Activated T-cell treated with anti-CD3 and anti-CD28 coated beads for 48 hours (primary cell): ENCODE results near the gene TMTC1.

Source experiments
- DNase-seq: peaks from one replicate; pipeline ENCODE4 v3.0.0-alpha.2; 2020; ENCODE audit warnings: low read depth

Gene TMTC1

DNA sequence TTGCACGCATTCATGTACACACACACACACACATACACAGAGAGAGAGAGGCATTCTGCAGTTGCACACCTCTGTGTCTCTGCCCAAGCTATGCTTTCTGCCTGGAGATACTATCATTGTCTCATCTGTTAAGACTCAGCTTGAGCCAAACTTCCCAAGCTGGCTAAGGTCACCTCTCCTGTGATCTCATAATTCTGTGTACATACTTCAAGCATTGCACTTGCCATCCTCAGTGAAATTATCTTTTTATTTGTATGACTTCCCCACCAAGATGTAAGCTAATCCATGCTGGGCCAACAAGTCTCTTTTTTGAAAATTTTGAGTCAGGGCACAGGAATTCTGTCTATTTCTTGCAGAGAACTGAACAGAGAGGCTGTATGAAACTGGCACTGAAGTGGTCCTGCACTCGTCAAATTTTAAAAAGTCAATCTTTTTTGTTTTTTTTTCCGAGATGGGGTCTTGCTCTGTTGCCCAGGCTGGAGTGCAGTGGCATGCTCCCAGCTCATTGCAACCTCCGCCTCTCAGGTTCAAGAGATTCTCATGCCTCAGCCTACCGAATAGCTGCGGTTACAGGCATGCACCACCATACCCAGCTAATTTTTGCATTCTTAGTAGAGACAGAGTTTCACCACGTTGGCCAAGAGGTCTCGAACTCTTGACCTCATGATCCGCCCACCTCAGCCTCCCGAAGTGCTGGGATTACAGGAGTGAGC, 44.3 kb downstream of the TMTC1 start:
- DNase-seq = no peak

DNA sequence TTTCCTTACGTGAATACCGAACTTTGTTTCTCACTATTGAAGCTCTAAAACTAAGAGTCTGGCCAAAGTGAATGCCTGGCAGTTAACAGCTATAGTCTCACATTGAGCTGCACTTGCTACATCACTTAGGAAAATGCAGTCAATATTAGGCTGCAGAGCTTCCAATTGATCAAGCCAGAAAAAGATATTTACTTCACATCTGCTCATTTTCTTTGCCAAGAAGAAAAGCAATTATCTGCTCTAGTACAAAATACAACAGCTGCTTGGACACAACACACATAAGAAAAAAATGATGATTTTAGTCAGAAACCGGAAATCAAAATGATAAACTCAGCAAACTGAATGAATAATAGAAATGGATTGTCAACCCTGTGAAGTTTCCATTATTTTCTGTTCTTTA, 45.4 kb downstream of the TMTC1 start:
- DNase-seq = no peak

DNA sequence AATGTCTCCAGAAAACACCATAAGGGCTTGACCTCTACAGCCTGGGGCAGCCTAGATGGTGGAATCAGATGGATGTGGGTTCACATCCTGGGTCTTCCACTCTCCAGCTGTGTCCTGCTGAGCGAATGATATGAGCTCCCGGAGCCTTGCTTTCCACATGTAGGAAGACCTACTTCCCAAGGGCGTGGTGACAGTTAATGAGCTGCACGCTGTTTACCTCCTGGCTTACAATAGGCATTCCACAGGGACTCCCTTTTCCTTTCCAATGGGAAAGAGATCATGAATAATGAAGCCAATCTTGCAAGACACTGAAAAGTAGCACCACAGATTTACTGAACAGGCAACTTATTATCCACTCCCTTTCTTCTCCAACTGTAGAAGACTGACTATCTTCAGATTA, 46.1 kb downstream of the TMTC1 start:
- no peak for DNase-seq

DNA sequence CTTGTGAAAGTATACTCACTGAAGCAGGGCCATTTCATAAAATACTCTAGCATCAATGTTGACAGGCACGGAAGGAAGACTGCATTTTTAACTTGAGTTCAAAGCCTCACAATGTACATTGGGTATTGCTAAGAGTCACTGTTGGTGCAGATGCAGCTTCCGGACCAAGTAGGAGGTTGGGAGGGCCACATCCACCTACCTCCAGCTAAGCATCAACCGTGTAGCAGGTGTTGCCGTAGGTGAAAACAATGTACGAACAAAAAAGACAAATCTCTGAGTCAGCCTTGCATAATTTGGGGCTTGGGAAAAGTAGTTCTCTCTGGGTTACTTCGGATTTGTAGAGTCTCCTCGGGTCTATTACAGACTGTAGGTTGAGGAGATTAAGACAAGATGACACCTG, 48.1 kb downstream of the TMTC1 start:
- no peak for DNase-seq

DNA sequence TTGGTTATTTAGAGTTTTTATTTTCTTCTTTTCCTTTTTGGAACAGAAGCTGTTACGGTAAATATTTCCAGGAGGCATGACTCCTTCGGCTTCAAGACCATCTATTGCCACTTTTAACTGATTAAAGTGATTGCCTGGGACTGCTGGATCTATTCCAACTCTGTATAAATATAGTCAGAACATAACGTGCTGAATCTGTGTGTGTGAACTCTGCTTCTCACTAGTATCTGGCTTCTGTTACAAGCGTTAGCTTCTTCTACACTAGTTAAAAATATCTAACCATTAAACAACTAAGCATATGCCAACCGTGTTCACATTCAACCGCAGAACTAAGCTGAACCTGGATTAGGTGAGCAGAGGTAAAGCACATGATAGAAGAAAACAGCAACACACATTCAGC, 49.0 kb downstream of the TMTC1 start:
- DNase-seq = no peak

DNA sequence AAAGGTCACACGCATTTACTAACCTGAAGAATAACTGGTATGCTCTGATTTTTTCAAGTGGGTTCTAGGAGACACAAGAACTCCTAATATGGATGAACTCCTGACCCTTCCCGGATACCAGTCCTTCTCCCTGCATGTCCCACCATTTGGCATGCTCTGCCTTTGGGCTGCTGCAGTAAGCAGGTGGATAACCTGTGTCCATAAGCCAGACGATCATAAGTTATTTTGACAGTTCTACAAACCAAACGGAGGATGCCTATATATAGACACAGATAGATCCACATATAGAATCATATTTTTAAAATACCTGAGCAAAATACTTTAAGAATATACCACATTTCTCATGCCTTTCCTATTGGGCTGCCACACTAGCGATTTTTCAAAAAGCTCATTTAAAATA, 49.4 kb downstream of the TMTC1 start:
- no peak for DNase-seq

DNA sequence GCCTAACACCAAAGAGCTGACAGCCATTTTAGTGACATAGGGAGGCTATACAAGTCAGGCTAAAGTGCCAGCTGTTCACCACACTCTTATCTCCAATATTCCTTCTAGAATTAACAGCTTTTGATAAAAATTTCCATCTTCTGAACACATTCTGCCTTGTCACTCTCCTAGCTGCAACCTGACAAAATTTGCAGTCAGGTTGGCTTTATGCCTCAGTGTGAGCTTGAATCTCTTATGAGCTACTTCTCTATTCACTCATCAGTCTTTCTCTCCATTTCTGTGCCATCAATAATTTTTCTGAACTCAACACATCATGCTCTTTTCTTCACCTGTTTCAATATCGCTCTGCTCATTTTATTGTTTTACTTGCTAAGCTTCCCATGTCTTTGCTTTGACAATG, 50.2 kb downstream of the TMTC1 start:
- DNase-seq = no peak

DNA sequence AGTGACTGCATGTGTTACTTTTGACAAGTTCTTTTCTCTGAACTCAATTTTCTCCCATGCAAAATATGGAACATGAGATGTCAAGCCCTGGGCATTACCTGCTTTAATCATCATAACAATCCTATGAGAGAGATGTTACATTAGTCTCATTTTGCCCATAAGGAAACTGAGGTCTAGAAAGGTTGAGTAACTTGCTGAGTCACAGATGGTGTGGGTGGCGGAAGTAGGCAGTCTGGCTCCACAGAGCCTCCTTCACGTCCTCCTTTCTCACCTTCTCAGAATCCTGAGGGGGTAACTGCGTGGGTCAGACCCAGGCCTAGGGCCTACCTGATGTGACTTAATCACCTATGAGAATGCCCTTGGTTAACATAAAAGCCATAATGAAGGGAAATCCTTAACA, 50.7 kb downstream of the TMTC1 start:
- DNase-seq = peak; percentile 2

DNA sequence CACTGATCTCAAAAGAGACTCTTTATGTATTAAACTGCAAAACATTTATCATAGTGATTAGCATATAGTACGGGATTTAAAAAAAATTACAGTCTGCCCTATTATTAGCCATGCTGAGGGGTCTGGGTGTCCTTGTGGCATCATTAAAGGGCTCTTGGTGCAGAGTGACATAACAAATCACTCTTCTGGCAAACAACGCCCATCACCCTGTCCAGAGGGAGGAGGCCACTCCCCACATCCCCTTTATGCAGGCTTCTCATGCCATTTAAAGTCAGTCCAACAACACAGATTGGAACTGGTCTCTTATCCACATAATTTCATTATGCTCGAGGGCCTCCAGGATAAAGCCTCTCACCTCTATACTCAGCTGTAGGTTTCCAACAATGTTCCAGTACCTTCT, 51.1 kb downstream of the TMTC1 start:
- DNase-seq = no peak

DNA sequence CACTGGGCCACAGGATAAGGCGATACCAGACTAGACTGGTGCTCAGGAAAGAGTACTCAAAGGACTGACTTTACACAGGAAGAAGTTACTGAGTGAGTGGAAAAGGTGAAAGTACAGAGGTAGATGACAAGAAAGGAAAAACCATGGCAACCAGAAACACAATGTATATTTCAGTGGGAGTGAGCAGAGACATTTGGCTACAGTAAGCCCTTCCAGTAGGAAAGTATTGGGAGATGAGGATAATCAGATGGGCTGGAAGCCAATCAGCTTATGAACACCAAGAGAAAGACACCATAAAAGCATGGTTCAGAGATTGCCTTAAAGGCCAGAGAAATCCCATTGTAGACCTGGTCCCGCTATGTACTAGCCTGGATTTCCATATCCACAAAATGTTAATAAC, 51.6 kb downstream of the TMTC1 start:
- no peak for DNase-seq

DNA sequence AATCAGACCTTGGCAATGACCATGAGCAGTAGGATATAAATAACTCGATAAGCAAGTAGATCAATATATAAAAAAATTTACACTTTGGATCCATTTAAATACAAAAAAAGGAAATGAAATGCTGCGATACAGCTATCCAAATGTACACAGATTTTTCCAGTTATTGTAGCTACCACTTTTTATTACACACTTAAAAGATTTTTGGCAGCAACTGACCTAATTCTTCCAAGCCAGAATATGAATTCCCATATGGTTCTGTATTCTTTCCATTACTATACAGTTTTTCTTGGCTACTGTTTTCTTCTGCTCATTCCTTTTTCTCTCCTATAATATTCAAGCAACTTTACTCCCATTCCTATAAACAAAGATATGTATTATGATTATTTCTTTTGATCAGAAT, 52.2 kb downstream of the TMTC1 start:
- no peak for DNase-seq

DNA sequence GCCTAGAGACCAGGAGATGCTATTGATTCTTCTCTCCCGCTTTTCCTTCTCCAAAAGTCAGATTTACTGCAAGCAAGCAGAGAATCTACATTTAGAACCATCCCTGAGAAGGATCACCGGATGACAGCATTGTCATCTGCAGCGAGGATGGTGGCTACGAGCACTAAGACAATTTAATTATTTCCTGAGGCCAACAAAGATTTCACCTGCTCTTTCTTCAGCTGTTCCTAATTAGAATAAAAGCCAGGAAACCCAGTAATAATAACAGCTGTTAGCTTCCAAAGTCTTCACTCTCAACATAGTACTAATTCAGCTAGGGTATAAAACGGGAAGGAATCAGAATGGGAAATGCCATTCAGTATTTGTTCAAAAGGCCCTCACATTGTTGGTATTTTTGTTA, 53.3 kb downstream of the TMTC1 start:
- no peak for DNase-seq

DNA sequence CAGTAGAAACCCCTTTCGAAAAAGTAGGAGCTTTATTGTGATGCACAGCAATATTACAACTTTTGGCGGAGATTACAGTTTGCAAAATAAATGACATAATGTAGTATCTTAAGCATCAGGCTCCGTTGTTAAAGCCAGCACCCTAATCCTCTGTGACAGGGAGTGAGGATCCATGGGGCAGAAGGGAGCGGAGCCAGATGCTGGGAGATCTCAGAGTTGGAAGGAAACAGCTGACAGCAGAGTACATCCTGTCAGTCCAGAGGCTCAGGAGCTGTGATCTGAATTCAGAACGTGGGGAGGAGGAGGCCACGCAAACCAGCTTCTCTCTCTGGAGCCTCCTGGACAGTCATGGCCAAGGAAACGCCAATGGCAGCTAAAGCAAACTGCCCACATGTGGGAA, 55.7 kb downstream of the TMTC1 start:
- no peak for DNase-seq

DNA sequence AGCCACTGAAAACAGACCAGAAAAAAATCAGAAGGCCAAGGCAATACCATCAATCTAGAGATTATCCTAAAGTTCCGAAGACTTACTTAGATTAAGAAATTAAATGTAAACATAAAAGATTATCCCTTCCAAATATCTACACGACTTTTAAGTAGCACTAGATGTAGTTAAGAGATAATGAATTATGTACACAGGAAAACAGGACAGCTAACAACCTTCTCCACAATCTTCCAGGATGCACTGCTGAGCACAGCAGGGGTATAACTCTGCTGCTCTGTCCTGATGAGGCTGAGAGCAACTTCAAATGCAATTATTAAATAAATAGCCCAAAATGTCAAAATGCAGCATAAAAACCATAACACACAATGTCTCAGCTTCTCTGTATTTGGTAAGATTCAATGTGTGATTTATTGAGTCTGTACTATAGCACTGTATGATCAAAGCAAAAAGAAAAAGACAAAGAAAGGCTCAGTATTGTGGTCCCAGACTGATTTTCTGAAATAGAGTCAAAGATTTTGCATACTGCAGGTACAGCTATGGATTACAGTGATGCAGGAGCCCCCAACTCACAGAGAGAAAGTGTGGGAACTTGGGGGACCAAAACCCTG, 56.9 kb downstream of the TMTC1 start:
- DNase-seq = no peak

DNA sequence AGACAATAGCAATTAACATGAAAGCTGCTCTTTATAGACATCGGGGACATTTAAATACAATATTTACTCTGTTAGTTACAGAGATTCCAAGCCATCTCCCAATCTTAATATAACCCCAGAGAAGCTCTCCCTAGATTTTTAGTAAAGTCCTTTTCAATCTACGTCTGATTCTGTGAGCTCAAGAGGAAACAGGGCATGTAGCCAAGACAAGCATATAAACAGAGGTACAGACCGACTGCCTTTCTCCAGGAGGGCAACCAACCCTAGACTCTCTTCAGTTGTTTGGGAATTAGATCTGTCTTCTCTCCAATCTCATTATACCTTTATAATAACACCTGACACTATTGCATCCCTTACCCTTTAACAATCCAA, 57.4 kb downstream of the TMTC1 start:
- no peak for DNase-seq

DNA sequence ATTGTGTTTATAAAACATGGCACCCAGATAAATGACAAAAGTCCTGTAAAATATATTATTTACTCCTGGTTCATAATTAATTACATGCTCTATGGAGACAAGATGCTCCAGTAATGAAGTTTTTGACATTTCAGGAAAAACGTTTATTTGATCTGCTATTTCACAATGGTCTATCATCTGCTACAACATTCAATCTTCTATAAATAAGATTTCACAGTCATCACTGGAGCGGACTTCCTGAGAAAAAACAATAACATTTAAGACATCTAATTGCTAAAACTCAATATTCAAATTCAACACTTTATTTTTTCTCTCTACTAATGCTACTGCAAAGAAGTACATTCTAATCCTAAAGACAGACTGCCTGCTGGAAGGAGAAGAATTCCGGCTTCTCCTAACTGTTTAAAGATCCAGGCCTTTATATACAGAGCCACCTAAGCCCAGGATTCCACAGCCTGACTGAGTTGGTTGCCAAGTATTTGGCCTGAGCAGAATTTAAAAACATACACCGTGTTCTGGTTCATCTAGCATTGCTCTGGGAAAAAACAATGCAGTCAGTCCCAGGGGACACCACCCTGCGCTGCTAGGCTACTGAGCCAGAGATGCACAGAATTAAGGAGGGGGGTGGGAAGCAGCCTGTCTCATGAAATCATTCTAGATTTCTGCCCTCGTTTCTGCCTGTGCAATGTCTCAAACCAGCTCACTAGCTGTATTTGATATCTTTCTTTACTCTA, 58.0 kb downstream of the TMTC1 start:
- no peak for DNase-seq

DNA sequence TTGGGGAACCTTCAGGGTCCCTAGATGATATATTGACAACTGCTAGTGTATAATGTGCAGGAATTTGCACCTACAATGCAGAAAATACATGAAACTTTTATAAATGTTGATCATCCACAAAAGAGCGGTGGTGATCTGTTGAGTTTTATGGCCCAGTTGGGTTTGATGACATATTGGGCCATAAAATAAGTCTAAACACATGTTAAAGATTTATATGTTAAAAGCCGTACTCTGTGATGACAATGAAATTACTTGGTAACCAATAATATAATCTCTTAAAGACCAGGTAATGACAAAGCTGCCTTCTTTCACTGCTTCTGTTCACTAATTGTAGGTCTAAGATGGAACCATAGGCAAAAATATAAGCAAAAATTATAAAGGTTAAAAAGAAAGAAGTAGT, 61.6 kb downstream of the TMTC1 start:
- DNase-seq = no peak

DNA sequence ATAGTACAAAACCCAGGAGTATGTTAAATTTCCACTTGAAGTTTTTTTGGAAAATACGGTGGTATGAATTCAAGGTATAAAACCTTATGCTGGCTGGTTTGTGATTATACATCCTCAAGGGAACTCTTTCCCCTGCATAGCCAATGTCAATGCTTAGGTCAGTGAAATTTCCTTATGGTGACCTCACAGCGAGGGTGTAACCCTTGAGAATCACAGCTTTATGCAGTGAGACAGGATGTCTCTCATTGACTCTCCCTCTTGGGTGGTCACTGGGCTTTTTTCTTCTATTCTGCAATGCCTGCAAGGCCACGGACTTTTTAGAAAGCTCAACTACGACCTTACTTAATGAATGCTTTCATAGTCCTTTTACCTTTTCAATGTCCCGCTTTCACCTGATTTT, 64.4 kb downstream of the TMTC1 start:
- DNase-seq = no peak

DNA sequence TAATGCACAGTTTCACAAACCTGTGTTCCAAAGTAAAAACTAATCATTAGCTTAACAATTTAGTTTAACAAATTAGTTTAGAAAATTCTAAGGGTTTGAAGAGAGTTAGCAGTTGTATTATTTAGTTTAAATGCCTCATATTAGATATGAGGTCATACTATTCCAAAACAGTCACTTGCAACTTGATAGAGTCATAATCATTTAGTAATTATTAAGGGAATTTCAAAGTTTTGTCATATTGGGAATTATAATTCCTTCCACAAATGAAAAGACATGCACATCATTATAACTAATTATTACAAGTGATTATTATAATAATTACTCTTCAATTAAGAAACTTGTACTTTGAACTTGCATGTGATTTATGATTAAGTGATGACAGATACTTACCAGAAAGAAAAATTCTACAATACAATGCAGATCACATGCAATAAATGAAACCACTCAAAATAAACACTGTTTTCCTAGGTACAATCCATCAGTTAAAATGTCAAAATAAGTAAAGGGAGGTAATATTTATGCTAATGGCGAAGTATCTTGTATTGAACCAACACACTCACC, 66.1 kb downstream of the TMTC1 start:
- no peak for DNase-seq

DNA sequence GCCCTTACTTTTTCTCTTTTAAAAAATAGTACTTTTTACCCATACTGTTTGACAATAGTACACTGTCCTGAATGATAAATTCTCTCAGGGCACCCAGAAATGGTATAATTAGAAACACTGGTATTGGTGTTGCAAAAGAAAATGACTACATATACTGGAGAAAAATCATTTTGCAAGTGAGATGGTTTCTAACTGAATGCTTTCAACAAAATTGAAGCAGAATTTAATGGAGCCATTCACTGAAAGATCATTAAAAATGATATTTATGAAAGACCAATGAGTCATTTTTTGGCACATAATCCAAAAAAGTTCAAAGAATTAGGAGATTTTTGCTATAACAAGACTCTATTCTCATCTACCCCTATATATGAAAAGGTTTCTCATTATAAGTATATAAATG, 68.8 kb downstream of the TMTC1 start:
- no peak for DNase-seq

DNA sequence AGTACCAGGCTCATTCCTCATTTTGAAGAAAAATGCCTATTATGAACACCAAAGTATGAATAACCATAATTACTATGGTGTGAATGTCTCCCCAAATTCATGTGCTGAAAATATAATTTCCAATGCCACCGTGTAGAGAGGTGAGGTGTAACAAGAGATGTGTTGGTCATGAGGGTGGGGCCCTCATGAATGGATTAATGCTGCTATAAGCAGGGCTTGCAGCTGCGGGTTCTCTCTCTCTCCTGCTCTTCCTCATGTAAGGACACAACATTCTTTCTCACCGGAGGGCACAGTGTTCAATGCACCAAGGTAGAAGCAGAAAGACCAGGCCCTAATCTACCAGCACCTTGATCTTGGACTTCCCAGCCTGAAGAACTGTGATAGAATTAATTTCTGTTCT, 70.0 kb downstream of the TMTC1 start:
- no peak for DNase-seq

DNA sequence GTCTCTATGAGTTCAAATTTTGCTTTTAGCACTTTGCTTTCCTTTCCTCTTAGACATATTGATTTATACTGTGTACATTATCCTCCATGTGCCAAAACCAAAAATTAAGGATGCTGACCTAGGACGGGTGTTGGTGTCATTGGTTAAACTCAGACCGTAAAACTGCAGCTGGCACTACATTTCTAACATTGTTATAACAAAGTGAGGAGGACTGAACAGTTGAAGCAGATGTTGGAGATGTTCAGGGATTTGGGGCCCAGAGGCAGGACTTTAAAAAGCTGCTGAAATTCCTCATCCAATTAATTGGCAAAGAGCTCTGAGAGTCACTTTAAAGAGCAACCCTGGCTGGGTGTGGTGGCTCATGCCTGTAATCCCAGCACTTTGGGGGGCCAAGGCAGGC, 72.4 kb downstream of the TMTC1 start:
- DNase-seq = no peak

DNA sequence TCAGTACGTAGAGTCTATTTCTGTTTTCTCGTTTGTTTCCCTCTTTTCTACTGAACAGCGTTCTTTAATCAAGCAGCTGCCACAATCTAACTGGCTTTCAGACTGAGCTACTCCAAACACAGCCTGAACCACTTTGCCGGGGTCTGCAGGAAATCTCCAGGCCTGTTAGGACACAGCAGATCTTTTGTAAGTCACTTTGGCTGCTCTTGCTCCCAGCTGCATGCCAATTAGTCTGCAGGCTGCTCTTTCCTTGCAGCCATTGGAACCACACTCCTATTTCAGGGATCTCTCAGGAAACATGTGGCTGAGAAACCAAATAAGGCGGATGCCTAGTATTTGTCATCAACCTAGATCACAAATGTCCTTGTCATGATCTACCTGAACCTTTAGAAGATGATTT, 73.6 kb downstream of the TMTC1 start:
- DNase-seq = no peak
